NCI-H2196 treated with DMSO at 0.1 percent for 48 hours (cell line): ENCODE measurements around the gene TCF15.

Experiments used
- DNase-seq: peaks from one replicate; lab custom pipeline; 2025; ENCODE audit not compliant: unreplicated experiment; lab: John Stamatoyannopoulos, UW

Gene TCF15, protein sequence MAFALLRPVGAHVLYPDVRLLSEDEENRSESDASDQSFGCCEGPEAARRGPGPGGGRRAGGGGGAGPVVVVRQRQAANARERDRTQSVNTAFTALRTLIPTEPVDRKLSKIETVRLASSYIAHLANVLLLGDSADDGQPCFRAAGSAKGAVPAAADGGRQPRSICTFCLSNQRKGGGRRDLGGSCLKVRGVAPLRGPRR

DNA sequence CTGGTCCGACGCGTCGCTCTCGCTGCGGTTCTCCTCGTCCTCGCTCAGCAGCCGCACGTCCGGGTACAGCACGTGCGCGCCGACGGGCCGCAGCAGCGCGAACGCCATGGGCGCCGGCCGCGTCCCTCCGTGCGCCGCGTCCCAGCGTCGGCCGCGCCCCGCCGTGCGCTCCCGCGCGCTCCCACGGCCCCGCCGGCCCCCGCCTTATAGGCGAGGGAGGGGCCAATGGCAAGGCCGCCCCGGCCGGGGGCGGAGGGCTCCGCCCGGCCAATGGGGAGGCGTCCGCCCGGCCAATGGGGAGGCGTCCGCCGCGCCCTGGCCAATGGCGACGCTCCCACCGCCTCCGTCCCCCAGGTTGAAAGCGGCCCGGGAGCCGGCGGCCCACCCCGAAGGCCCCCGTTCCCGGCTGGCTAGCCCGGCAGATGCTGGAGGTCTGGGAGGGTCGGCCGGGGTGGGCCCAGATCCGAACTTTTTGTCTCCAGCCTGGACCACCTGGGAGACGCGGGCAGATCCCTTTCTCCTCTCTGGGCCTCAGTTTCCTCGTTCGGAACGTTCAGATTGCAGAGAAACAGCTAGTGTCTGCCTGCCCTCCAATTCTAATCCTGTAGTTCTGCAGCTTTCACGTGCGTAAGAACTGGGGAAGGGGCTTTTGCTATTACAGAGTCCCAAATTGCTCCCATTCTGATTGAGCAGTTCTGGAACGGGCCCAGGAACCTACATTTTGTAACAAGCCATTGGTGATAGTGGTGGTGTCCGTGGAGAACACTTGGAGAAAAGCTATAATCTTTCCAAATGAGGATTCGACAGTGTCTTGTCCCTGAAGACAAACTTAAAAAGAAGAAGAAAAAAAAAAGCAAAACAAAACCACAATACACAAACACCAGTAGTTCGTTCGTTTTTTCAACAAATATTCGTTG, at the start of gene TCF15:
TSS of gene TCF15 (minus strand) at position 180 of the 917 bp plus-strand sequence. CDS start at position 108, 72 bp downstream.
- no peak for DNase-seq

DNA sequence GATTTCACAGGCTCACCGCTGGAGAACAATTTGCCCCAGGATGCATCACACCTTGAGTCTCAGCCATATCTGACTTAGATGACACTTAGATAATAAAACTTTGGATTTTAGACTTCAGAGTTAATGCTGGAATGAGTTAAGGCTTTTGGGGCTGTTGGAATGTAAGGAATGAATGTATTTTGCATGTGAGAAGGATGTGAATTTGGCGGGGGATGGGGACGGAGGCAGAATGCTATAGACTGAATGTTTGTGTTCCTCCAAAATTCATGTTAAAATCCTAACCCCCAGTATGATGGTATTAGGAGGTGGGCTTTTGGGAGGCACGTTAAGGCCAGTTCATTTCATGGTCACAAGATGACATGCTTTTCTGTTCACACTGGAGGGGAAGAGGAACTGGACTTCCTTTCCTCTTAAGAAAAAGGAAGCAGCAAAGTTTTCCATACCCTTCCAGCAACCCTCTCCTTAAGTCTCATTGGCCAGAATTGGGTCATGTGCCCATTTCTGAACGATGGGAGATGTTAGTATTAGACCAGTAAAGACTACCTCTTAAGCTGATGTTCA, 48.7 kb upstream of the TCF15 start:
- no peak for DNase-seq

DNA sequence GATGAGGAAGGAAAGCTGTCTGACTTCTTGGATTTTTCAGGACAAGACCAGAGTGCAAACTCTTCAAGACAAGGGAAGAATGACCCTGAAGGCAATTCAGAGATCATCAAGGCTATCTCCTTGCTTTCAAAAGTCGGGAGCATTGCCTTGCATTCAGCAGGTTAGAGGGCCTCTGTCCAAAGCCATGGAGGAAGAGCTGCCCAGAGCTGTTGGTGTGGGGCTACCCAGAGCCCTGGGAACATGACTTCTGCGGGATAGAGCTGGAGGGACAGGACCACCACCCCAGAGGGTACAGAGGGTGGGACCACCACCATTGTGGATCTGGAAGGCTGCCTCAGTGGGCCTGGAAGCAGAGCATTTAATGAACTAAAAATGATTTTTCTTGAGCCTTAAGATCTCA, 48.1 kb upstream of the TCF15 start:
- no peak for DNase-seq

DNA sequence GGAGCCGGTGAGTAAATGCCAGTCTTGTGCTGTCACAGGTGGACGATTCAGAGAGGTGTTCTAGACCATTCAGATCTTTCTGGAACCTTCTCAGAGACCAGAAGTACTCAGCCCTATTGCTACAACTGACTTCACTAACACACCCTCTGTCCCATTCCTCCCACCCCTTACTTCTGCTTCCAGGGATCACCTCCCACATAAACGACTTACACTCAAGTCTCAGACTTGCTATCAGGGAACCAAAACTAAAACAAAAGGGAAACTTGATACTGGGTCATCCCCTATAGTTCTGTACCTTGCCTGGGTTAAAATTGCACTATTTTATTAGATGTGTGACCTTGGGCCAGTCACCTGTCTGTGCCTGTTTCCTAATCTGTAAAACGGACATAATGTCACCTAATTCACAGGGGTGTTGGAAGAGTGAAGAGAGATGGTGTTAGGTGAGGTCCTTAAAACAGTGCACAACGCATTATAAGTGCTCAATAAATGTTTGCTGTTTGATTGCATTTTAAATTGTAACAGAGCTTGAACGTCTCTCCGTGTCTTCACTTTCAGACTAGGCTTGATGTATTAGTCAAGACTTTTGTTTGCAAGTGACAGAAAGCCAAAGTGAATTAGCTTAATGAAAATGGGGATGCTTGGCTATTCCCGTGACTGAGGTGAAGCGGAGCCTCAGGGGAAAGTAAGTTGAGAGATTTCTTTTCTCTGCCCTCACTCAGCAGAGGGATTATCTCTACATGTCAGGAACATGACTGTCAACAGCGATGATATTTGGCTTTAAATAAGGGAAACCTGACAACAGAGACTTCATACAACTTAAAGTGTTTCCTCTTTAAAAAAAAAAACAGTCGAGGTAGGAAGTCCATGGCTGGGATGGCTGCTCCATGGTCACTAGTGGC, 45.9 kb upstream of the TCF15 start:
- DNase-seq: no peak

DNA sequence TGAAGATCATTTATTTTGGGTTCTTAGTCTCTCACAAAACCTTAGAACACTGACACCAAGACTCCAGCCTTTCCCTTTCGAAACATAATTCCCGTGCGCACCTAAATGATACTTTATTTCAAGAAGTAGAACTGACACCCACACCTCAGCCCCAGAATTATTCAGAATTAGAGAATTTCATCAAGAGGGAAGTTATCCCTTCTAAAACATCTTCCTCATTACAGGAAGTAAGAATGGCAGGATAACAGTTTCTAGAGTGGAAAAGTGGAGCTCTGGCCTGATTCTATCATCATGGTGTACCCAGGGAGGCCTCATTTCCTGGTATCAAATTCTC, 44.3 kb upstream of the TCF15 start:
- DNase-seq: no peak

DNA sequence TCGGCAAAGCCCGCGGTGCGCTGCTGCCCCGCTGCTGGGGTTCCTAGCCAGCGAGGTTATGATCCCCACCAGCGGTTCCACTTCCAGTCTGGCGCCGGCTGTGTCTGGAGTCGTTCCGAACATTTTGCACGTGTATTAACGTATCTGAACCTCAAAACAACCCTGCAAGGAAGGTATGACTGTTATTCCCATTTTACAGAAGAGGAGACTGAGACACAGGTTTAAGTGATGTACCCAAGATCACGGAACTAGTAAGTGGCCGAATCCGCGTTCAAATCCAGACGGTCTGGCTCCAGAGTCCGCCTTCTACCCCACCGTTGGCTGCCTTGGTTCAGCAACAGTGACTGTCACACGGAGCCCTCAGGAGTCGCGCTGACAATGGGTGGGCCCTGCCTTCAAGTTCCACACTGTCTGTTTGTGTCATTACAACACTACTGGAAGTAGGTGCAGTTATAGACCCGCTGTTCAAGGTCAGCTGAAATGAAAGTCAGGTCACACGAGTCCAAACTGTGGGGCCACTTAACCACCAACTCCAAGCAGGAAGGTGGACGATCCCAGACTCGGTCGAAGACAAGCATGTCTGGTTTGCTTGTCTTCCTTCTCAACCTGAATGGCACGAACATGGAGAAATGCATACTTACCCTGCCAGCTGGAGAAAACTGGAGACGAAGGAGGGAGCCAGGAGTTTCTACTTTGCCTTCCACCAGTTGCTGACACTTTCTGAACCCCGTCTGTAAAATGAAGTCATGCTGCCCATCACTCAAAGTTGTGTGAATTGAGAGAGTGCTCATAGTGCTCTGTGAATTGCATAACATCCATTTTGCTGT, 43.7 kb upstream of the TCF15 start:
- DNase-seq: no peak

DNA sequence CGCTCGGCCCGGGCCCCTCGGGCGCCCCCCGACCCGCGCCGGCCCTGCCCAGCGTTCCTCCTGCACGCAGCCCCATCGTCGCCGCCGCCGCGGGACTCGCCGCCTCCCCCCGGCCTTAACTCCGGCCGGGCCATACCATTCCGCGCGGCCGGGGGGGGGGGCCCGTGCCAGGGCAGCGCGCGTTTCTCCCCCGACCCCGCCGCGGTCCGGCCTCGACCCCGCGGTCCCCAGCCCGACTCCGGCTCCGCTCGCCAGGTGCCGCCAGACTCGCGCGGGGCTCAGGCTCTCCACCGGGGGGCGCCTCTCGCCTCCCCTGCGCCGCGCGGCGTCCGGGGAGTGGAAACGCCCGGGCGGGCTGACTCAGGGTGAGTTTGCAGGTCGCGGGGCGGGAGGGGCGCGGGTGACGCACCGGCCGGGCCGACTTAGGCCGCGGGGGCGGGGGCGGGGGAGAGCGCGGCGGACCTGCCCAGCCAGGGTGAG, 43.0 kb upstream of the TCF15 start, which contains the start of gene SRXN1:
TSS of gene SRXN1 (minus strand) at position 91 of the 480 bp plus-strand sequence. CDS start at position 76, 15 bp downstream.
- DNase-seq: peak; percentile 55

DNA sequence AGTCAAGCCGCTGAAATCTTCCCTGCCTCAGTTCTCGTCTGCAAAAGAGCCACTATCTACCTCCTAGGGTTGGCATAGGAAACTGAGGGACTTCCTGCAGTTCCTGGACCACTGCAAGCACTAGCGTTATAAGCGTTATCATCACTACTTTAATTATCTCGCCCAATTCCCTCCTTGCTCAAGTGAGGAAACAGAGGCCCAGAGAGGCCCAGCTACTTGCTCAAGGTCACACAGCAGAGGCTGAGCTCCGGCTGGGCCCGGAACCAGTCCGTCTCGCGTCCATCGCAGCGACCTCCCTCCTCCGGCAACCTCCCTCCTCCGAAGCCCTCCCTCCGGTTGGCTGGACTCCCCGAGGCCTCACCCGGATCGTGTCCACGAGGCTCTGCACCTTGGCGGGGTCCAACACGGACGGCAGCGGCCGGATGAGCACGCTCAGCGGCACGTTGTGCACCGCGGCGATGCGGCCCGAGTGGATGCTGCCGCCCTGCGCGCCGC, 42.6 kb upstream of the TCF15 start:
- no peak for DNase-seq

DNA sequence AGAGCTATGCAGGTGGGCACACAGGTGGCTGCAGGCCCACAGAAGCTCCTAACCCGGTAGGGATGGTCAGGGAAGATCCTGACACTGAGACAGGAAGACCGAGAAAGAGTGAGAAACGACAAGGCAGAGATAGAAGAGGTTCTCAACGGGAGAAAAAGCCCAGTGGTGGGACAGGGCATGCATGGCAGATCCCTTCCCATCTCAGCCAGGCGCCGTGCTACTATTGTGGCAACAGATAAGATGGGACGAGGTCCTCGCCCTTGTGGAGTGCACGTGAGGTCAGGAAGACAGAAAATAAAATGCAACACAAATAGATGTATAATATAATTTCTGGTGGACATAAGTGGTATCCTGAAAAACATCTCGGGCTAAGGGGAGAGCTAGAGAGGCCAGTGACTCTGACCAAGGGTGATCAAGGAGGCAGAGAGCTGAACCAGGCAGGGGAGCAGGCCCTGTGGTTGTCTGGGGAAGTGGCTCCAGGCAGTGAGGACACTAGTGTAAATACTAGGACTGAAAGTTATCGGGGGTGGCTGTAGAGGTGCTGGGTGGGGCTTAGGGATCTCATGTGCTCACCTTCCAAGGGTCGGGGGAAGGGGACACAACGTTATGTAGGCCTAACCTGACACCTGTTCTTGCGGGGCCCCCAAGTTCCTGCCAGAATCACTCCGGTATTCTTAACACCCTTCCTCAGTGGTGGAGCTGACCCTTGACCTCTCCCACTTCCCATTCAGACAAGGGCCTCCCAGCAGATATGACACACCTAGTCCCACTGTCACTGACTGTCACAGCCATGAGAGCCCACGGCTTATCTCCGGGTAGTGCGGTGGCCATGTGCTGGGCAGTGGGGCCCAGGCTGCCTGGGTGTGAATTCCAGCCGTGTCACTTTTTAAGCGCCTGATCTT, 41.9 kb upstream of the TCF15 start:
- DNase-seq: no peak

DNA sequence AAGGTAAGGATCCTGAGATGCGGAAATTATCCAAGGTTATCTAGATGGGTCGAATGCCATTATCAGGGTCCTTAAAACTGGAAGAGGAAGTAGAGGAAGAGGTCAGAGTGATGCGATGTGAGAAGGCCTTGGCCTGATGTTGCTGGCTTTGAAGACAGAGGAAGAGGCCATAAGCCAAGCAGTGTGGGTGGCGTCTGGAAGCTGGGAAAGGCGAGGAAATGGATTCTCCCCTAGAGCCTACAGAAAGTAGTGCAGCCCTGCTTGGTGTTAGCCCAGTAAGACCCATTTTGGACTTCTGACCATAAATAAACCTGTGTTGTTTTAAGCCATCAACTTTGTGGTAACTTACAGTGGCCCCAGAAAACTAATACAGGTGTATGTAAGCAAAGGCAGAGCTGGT, 40.8 kb upstream of the TCF15 start:
- no peak for DNase-seq

DNA sequence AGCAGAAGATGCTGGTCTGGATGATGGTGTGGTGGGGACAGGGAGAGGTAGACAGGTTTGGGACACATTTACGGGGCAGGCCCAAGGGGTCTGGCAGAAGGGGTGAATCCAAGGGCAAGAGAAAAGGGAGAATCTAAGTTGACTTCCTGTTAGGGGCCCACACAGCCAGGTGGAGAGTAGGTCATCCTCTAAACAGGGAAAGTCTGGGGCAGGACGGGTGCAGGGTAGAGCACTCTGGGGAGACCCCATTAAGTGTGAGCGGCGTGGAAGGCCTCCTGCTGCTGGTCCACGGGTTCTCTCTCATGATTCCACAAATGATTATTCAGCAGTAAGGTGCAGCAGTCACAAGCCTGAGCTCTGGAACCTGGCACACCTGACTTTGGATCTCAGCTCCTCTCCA, 40.2 kb upstream of the TCF15 start:
- no peak for DNase-seq

DNA sequence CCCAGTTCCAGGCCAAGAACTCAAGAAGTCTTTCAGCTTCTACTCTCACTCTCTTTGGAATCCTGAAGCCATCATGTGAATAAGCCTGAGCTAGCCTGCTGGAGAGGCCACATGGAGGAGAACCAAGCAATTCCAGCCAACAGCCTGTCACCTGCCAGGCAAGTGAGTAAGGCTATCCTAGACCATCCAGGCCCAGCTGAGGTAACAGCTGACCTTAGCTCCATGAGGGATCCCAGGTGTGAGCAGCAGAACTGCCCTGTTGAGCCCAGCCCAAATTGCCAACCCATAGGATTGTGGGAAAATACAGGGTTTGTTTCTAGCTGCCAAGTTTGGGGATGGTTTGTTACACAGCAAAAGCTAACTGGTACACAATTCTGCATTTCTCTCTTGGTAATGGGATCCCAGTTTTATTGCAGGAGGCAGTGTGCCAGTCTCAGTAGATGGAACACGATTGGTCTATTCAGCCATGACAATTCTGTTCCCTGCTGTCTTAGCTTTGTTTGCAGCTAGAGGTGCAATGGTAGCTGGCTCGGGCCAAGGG, 37.4 kb upstream of the TCF15 start:
- DNase-seq: no peak

DNA sequence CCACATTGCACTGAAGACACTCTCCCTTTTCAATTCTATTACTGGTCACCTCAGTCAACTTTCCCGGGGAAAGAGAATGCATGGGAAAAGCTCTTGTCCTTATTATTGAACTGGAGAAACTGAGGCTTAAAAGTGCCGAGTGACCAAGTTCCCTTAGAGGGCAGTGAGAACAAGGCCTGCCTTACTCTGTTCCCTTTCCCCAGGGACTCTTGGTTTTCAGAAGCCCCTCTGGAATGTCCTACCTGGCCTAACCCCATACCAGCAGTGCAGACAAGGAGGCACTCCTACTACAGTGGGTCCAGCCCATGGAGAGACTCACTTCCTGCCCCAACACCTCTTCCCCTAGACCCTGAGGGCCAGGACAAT, 36.7 kb upstream of the TCF15 start:
- no peak for DNase-seq

DNA sequence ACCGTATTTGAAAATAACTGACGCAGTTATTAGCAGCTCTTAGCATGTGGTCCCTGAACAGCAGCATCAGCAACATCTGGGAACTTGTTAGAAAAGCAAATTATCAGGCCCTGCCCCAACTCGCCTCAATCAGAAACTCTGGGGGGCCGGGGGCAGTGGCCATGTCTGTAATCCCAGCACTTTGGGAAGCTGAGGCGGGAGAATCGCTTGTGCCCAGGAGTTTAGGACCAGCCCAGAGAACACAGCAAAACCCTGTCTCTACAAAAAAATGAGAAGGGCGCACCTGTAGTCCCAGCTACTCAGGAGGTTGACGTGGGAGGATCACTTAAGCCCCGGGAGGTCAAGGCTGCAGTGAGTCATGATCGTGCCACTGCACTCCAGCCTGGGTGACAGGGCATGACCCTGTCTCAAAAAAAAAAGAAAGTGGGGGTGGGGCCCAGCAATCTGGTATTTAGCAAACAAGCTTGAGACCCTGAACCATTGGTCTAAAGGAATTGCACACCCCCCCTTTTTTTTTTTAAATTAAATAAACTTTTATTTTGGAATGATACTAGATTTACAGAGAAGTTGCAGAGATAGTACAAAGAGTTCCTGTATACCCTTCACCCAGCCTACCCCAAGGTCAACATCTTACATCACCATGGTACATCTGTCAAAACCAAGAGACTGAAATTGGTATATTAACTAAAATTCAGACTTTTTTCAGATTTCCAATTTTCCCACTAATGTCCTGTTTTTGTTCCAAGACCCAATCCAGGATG, 36.2 kb upstream of the TCF15 start:
- no peak for DNase-seq

DNA sequence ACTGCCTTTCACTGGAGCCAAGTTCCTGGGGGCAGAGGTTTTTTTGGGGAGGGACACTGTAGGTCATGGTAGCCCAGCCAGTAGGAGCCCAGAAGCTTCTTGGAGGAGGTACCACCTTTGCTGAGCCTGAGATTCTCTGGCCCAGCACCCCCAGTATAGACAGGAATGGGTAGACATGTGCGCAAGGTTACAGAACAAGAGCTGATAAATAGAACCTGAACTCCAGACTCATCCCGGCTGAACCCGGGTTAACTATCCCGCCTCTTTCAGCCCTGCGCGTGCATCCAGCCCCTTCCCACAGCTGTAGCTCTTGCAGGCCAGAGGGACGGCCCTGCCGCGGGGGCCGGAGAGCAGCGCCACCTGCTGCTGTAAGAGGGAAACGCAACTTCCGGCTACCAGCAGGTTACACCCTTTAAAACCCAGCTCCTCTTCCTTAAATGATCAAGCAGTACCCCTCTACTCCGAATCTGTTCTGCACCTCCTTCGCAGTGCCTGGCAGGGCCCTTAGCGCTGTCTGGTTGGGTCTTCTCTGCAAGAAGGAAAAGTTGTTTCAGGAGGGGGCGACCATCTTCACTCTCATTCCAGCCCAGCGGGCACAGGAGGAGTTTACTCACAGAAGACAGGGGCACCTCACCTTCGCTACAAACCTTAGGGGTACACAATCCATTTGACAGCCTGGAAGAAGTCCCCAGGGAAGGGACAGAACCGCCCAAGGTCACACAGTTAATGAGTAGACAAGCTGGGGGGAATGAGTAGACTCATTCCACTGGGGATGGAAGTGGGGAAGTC, 35.4 kb upstream of the TCF15 start:
- DNase-seq: peak; percentile 45

DNA sequence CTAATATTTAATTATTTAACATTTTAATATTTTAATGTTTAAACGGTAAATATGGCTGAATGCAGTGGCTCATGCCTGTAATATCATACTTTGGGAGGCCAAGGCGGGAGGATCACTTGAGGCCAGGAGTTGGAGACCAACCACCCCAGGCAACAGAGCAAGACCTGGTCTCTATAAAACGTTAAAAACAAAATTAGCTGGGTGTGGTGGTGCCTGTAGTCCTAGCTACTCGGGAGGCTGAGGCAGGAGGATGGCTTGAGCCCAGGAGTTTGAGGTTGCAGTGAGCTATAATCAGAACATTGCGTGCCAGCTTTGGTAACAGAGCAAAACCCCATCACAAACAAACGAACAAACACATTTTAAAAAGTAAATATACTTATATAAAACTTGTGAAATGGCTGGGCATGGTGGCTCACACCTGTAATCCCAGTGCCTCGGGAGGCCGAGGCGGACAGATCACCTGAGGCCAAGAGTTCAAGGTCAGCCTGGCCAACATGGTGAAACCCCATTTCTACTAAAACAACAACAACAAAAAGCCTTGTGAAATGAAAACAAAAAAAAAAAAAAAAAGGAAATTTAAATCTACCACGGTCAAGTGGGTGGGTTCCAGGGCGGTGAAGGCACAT, 34.7 kb upstream of the TCF15 start:
- DNase-seq: no peak
